Uterus (tissue), 4 donors: ENCODE results near the gene RPL22. TPM values are rescaled to one million over a fixed set of nuclear protein-coding genes. Genes with fewer than 3 reads are reported as not detected.
"Not testable (repeated sequence)": the region's sequence is repeated elsewhere in the genome, so short reads cannot be mapped to it uniquely, and the experiment has no call there.

Experiments
- DNase-seq, 2 donors: peaks; one replicate each; pipeline ENCODE4 v3.0.0-alpha.2; 2019 to 2020
- H3K27ac ChIP-seq, 2 donors: fragments of 200-600 bp; sonication (generic); 1 replicate in 1 of 2; 2 replicates in 1 of 2; pipeline ENCODE4 v1.5.1; 2016 to 2018
- H3K27me3 ChIP-seq, 2 donors: fragments of 200-600 bp; sonication (generic); one replicate each; pipeline ENCODE4 v1.5.1; 2018 to 2019; ENCODE audit warnings: control low read depth in 1 of 2
- H3K36me3 ChIP-seq, 2 donors: fragments of 200-600 bp; sonication (generic); one replicate each; pipeline ENCODE4 v1.5.1; 2019; ENCODE audit warnings: control low read depth in 1 of 2
- H3K4me1 ChIP-seq, 2 donors: fragments of 200-600 bp; sonication (generic); one replicate each; pipeline ENCODE4 v1.5.1; 2018 to 2019; ENCODE audit warnings: control low read depth in 1 of 2
- H3K4me3 ChIP-seq, 2 donors: fragments of 200-600 bp; sonication (generic); 1 replicate in 1 of 2; 2 replicates in 1 of 2; pipeline ENCODE4 v1.5.1; 2018 to 2019; ENCODE audit warnings: mild to moderate bottlenecking in 1 of 2
- H3K9me3 ChIP-seq, 2 donors: fragments of 200-600 bp; sonication (generic); one replicate each; pipeline ENCODE4 v1.5.1; 2019; ENCODE audit warnings: control low read depth in 1 of 2
- POLR2A ChIP-seq, 2 donors: fragments of 450-650 bp; IDR thresholded peaks; one replicate each; pipeline ENCODE4 v1.6.1; 2016; ENCODE audit warnings: antibody characterized with exemption in 2 of 2, mild to moderate bottlenecking in 1 of 2, moderate library complexity in 1 of 2
- intact Hi-C: fragments of 100-400 bp; cut with DNase I; formaldehyde crosslinking; loops from one replicate; pipeline ENCODE4 v1.15.1; 2023; ENCODE audit warnings: low total_unique reads
- total RNA-seq, 4 donors: library from RNA; depleted of rRNA in 3 of 4; stranded (reverse); fragments of >200 nt in 3 of 4; gene quantifications; one replicate each; pipeline versions ENCODE4 v1.1.0 to v1.2.4, GENCODE V29; 2014 to 2023
- TF ChIP-seq, protein P1 (sequence below), 4 experiments: fragments of 200-600 bp in 2 of 4; fragments of 450-650 bp in 2 of 4; sonication (generic) in 2 of 4; IDR thresholded peaks; one replicate each; pipeline ENCODE4 v1.5.1; 2016 to 2019; ENCODE audit warnings: antibody characterized with exemption in 4 of 4, mild to moderate bottlenecking in 2 of 4, moderate library complexity in 1 of 4
- donor health status: DM: yes; HTN: yes; CAD: no.

RPL22 gene
- total RNA-seq, 4 donors from 2014 or later: 140 to 543 (median 252) TPM

DNA sequence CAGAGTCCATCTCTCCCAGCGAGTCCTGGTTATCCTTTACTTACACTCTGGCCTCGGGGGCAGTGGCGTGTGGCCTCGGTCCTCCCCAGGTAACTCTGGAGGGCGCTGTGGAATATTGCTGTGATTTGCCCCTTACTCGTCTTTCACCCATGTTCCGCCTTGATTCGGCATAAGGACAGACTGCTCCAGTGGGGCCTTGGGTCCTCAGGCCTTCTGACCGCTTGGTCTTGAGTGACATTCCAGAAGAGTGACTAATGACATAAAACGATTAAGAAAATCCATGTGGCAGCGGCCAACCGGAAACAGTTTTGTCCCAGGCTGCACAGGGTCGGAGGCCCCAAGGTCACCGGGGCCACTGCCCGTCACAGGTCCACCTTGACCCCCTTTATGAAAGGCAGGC lies 25.3 kb upstream of the RPL22 start:
- no peak for TF ChIP-seq POLR2A (IDR thresholded peaks at IDR 0.05)
- TF ChIP-seq, protein P1, sequence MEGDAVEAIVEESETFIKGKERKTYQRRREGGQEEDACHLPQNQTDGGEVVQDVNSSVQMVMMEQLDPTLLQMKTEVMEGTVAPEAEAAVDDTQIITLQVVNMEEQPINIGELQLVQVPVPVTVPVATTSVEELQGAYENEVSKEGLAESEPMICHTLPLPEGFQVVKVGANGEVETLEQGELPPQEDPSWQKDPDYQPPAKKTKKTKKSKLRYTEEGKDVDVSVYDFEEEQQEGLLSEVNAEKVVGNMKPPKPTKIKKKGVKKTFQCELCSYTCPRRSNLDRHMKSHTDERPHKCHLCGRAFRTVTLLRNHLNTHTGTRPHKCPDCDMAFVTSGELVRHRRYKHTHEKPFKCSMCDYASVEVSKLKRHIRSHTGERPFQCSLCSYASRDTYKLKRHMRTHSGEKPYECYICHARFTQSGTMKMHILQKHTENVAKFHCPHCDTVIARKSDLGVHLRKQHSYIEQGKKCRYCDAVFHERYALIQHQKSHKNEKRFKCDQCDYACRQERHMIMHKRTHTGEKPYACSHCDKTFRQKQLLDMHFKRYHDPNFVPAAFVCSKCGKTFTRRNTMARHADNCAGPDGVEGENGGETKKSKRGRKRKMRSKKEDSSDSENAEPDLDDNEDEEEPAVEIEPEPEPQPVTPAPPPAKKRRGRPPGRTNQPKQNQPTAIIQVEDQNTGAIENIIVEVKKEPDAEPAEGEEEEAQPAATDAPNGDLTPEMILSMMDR (IDR thresholded peaks at IDR 0.05): no peak
- H3K36me3 ChIP-seq: no peaks in the 10 kb centered on the region
- H3K27me3 ChIP-seq: no peaks in the 10 kb centered on the region
- intact Hi-C loops: no loop called here
- no peaks in the 10 kb centered on the region for H3K9me3 ChIP-seq
- H3K4me3 ChIP-seq: no peak overlapping the region
- H3K27ac ChIP-seq: no peak overlapping the region
- DNase-seq: no peak
- H3K4me1 ChIP-seq: no peaks in the 10 kb centered on the region

- no peak for DNase-seq
- Histone ChIP-seq H3K4me3 (no peak overlapping the region), H3K27me3 (no peaks in the 10 kb centered on the region), H3K4me1 (no peaks in the 10 kb centered on the region), H3K36me3 (no peaks in the 10 kb centered on the region), H3K27ac (no peak overlapping the region), H3K9me3 (no peaks in the 10 kb centered on the region)
- TF ChIP-seq POLR2A (IDR thresholded peaks at IDR 0.05): no peak
- TF ChIP-seq, protein P1 (IDR thresholded peaks at IDR 0.05): no peak
- intact Hi-C loops: no loop called here
Observed at GRCh38 chr1:6223617-6224016, 24.2 kb upstream of the RPL22 start.

- Histone ChIP-seq H3K27me3 (no peaks in the 10 kb centered on the region), H3K27ac (no peak overlapping the region), H3K9me3 (no peaks in the 10 kb centered on the region), H3K4me3 (no peak overlapping the region), H3K4me1 (no peaks in the 10 kb centered on the region), H3K36me3 (no peaks in the 10 kb centered on the region)
- intact Hi-C loops: no loop called here
- TF ChIP-seq POLR2A (IDR thresholded peaks at IDR 0.05): no peak
- TF ChIP-seq, protein P1 (IDR thresholded peaks at IDR 0.05): no peak
- peak in 1 of 2 donors; percentile 56 for DNase-seq
Observed at GRCh38 chr1:6222636-6223035, 23.2 kb upstream of the RPL22 start.

DNA sequence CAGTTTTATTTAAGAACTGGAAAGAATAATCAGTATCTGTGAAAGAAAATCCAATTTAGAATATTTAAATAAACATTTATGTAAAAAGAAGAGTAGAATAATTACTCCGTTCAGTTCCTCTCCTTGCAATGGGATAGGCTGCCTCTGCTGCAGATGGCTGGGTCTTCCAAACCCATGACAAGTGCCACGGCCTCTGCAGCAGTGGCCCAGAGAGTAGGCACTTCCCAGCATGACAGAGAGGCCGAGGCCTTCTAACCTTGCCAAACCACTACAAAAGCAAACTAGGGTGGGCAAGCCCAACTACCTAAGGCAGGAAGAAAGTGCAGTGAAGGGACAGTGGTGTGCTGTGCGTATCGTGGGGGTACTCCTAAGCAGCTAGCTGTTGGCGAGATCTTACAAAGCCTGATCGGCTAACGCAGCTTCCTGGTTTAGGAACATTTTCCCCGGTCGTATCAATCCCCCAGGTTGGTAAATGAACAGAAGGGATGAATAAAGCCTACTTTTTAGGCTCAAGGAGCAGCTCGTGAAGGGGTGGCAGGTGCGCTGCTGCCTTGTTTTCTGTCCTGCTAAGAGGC lies 21.9 kb upstream of the RPL22 start:
- no peaks in the 10 kb centered on the region for H3K27me3 ChIP-seq
- H3K27ac ChIP-seq: no peak overlapping the region
- no peaks in the 10 kb centered on the region for H3K4me1 ChIP-seq
- intact Hi-C loops: no loop called here
- H3K36me3 ChIP-seq: no peaks in the 10 kb centered on the region
- H3K4me3 ChIP-seq: no peak overlapping the region
- H3K9me3 ChIP-seq: no peaks in the 10 kb centered on the region
- DNase-seq: no peak
- TF ChIP-seq POLR2A (IDR thresholded peaks at IDR 0.05): no peak
- TF ChIP-seq, protein P1 (IDR thresholded peaks at IDR 0.05): no peak

DNA sequence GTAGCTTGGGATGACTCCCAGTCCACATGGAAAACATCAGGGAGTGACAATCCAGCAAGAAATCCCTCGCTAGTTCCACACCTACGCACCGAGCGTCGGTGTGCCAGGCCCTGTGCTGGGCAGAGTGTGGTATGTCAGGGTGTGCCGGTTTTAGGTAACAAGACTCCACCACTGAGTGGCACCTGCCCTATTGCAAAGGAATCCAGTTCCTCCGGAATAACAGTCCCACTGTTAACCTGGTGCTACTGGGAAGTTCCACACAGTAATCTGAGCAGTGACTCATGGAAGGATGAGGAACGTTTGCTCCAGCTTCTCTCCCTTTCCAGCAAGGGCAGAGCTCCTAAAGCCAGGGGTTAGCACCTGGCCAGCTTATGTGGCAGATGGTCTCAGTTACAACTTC lies 20.8 kb upstream of the RPL22 start:
- H3K27me3 ChIP-seq: no peaks in the 10 kb centered on the region
- intact Hi-C loops: no loop called here
- no peaks in the 10 kb centered on the region for H3K9me3 ChIP-seq
- H3K27ac ChIP-seq: no peak overlapping the region
- H3K4me3 ChIP-seq: no peak overlapping the region
- H3K36me3 ChIP-seq: no peaks in the 10 kb centered on the region
- DNase-seq: no peak
- TF ChIP-seq, protein P1 (IDR thresholded peaks at IDR 0.05): no peak
- no peak for TF ChIP-seq POLR2A (IDR thresholded peaks at IDR 0.05)
- no peaks in the 10 kb centered on the region for H3K4me1 ChIP-seq

- not testable (repeated sequence) for H3K27ac ChIP-seq
Observed at GRCh38 chr1:6219641-6220040, 20.2 kb upstream of the RPL22 start.

More at GRCh38 chr1:6219641-6220040, 20.2 kb upstream of the RPL22 start:
- intact Hi-C loops, H3K4me1 ChIP-seq, H3K27me3 ChIP-seq, H3K9me3 ChIP-seq, DNase-seq, H3K36me3 ChIP-seq, H3K4me3 ChIP-seq: not testable (repeated sequence)
